Measurements from ENCODE around the gene FMNL2. TPM values are rescaled to one million over a fixed set of nuclear protein-coding genes. Genes with fewer than 3 reads are reported as not detected.

Gene FMNL2
- total and polyA plus RNA-seq, 2 of the 4 experiments (the other 2 are of a cell fraction), result 10.9 to 11.4 TPM

GRCh38 chr2:152319822-152320570, 15.0 kb upstream of the FMNL2 start:
- Histone ChIP-seq H3K9me1 (ENCODE audit: insufficient read depth, low read length) (no peaks in the 10 kb centered on the region), H3K4me3 (ENCODE audit: insufficient read depth, low read depth, low read length) (no peak overlapping the region), H4K8ac (ENCODE audit: low read depth in 2 of 2, low read length in 2 of 2) (no peak overlapping the region), H3K27me3 (ENCODE audit: control insufficient read depth, insufficient read depth, low read length) (no peaks in the 10 kb centered on the region), H3K9ac (ENCODE audit: low read depth, low read length) (no peak overlapping the region), H4K91ac (ENCODE audit: insufficient read depth, low read depth, low read length) (no peak overlapping the region), H2AK5ac (ENCODE audit: low read depth, low read length) (no peak overlapping the region), H4K20me1 (ENCODE audit: insufficient read depth, low read length) (no peaks in the 10 kb centered on the region), H3K23ac (ENCODE audit: low read depth, low read length) (no peak overlapping the region), H3K14ac (replicated peaks; ENCODE audit: low read depth, low read length) (no peak overlapping the region), H2BK120ac (ENCODE audit: low read depth, low read length) (no peak overlapping the region), H3K27ac (ENCODE audit: insufficient read depth, low read length) (no peak overlapping the region), H3K4me1 (ENCODE audit: control insufficient read depth, insufficient read depth, low read length) (peaks cover 3% of the 10 kb centered on the region), H3K36me3 (ENCODE audit: control insufficient read depth, insufficient read depth, low read length) (no peaks in the 10 kb centered on the region), H2AK9ac (replicated peaks; ENCODE audit: low read depth, low read length, poor library complexity) (no peak overlapping the region), H2BK15ac (ENCODE audit: low read depth, low read length) (no peak overlapping the region), H3K9me3 (ENCODE audit: control insufficient read depth, insufficient read depth, low read length) (no peaks in the 10 kb centered on the region), H3K18ac (ENCODE audit: low read depth, low read length) (no peak overlapping the region), H3K4ac (ENCODE audit: low read depth, low read length) (no peak overlapping the region), H2BK5ac (ENCODE audit: low read depth, low read length, poor library complexity, severe bottlenecking) (no peak overlapping the region), H3K4me2 (ENCODE audit: low read depth, low read length) (no peak overlapping the region), H2BK20ac (ENCODE audit: low read depth, low read length) (no peak overlapping the region), H3K56ac (ENCODE audit: extremely low read depth, insufficient read depth, low read length) (no peak overlapping the region), H2AFZ (replicated peaks; ENCODE audit: low read length, poor library complexity) (no peak overlapping the region), H3K79me1 (ENCODE audit: low read depth in 1 of 2, low read length in 2 of 2) (no peaks in the 10 kb centered on the region), H4K5ac (ENCODE audit: low read depth, low read length) (no peak overlapping the region)
- WGBS, 2 experiments (ENCODE audit: extremely low coverage in 2 of 2, insufficient read length in 1 of 2), result 73% methylated on average over 3 of the region's 3 CpGs; no CpG with 5 or more reads in 1 of the 2 experiments
- in situ Hi-C loops (cut with MboI; ENCODE audit: low sequenced_read_pairs), result no loop called here
- ATAC-seq (ENCODE audit: low read depth) (no peak), DNase-seq (peak; percentile 23)
- CTCF ChIA-PET, result no interaction called here
- BruUV-seq (replicated peaks), result no TSS peak
- dilution Hi-C loops (cut with HindIII; ENCODE audit: low sequenced_read_pairs, unreplicated experiment), result no loop called here
- no peak for TF ChIP-seq FOS (IDR thresholded peaks at IDR 0.05; ENCODE audit: low read depth, low read length)
- TF ChIP-seq CEBPB (IDR thresholded peaks at IDR 0.05; ENCODE audit: low read depth, low read length), result no peak
- no peak for TF ChIP-seq MAFK (IDR thresholded peaks at IDR 0.05; ENCODE audit: low read depth, low read length)
- no peak for TF ChIP-seq SMC3 (IDR thresholded peaks at IDR 0.05; ENCODE audit: low read depth, low read length)
- no peak for TF ChIP-seq BHLHE40 (IDR thresholded peaks at IDR 0.05; ENCODE audit: low read depth, low read length)
- TF ChIP-seq, protein P1, sequence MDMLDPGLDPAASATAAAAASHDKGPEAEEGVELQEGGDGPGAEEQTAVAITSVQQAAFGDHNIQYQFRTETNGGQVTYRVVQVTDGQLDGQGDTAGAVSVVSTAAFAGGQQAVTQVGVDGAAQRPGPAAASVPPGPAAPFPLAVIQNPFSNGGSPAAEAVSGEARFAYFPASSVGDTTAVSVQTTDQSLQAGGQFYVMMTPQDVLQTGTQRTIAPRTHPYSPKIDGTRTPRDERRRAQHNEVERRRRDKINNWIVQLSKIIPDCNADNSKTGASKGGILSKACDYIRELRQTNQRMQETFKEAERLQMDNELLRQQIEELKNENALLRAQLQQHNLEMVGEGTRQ (IDR thresholded peaks at IDR 0.05; ENCODE audit: low read depth, low read length), result no peak
- no peak for TF ChIP-seq MXI1 (IDR thresholded peaks at IDR 0.05; ENCODE audit: borderline replicate concordance, low read depth, low read length)
- TF ChIP-seq ELK1 (IDR thresholded peaks at IDR 0.05; ENCODE audit: borderline replicate concordance, low read depth, low read length), result no peak
- no peak for TF ChIP-seq MAZ (IDR thresholded peaks at IDR 0.05; ENCODE audit: borderline replicate concordance, low read depth, low read length)
- intact Hi-C loops (cut with micrococcal nuclease), result no loop called here
- POLR2A ChIA-PET (ENCODE audit: unreplicated experiment), result no interaction called here

Data from IMR-90 (cell line).